ENCODE results near the gene RHEX. TPM values are rescaled to one million over a fixed set of nuclear protein-coding genes. Genes with fewer than 3 reads are reported as not detected.

RHEX gene
- total RNA-seq, 1 donor from 2014 or later, result 0.42 TPM

DNA sequence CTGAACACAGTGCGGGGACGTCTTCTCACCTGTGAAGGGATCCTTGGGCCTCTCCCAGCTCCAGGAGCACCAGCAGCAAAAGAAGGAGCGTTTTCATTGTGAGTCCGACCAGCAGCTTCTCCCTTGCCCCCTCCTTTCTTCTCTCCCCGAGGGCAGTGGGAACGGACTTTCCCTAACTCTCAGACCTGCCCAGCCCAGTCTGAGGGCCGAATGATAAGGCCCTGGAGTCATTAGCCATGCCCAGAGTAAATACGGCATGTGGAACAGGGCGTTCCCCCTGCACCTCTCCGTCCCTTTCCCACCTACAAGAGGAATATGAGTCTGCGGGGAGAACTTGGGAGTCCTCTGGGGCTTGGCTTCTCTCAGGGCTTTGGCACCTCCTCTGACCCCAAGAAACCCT is 29.3 kb upstream of the RHEX start, which contains the start of gene CTSE:
Gene CTSE, minus strand, starts transcription at position 201 of the 400 bp plus-strand sequence. Its CDS starts 104 bp downstream, at position 97.
- TF ChIP-seq, protein P1, sequence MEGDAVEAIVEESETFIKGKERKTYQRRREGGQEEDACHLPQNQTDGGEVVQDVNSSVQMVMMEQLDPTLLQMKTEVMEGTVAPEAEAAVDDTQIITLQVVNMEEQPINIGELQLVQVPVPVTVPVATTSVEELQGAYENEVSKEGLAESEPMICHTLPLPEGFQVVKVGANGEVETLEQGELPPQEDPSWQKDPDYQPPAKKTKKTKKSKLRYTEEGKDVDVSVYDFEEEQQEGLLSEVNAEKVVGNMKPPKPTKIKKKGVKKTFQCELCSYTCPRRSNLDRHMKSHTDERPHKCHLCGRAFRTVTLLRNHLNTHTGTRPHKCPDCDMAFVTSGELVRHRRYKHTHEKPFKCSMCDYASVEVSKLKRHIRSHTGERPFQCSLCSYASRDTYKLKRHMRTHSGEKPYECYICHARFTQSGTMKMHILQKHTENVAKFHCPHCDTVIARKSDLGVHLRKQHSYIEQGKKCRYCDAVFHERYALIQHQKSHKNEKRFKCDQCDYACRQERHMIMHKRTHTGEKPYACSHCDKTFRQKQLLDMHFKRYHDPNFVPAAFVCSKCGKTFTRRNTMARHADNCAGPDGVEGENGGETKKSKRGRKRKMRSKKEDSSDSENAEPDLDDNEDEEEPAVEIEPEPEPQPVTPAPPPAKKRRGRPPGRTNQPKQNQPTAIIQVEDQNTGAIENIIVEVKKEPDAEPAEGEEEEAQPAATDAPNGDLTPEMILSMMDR (IDR thresholded peaks at IDR 0.05; ENCODE audit: insufficient read depth, low read length, poor library complexity, severe bottlenecking), result no peak
- H3K27me3 ChIP-seq (ENCODE audit: control insufficient read depth, insufficient read depth, low read length), result no peaks in the 10 kb centered on the region
- no peak for DNase-seq (ENCODE audit: low read depth)
- no peaks in the 10 kb centered on the region for H3K36me3 ChIP-seq (ENCODE audit: control insufficient read depth, insufficient read depth, low read length)
- H3K4me3 ChIP-seq (ENCODE audit: low read depth, low read length), result no peak within 1 kb of the TSS

DNA sequence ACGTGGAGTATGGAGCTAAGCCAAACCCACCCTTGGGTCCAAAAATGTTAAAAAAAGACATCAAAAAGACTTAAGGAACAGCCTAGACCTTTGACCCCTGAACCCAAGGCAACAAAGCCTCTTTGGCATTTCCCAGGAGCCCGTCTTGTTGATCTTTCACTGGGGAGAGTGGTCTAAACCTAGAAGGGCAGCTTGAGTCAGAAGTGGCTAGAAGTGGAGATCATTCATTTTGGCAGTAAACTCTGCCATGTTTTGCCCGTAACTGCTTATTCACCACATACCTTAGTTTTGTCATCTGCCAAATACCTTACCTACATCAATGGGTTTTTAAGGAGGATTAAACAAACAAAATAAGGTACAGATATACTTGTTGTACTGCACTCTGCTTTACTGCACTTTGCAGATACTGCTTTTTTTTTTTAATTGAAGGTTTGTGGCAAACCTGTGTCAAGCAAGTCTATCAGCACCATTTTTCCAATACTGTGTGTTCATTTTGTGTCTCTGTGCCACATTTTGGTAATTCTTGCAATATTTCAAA is 27.6 kb upstream of the RHEX start:
- Histone ChIP-seq H3K27me3 (ENCODE audit: control insufficient read depth, insufficient read depth, low read length) (peaks cover 3% of the 10 kb centered on the region), H3K36me3 (ENCODE audit: control insufficient read depth, insufficient read depth, low read length) (no peaks in the 10 kb centered on the region), H3K4me3 (ENCODE audit: low read depth, low read length) (no peak overlapping the region)
- TF ChIP-seq, protein P1 (IDR thresholded peaks at IDR 0.05; ENCODE audit: insufficient read depth, low read length, poor library complexity, severe bottlenecking), result no peak
- no peak for DNase-seq (ENCODE audit: low read depth)

DNA sequence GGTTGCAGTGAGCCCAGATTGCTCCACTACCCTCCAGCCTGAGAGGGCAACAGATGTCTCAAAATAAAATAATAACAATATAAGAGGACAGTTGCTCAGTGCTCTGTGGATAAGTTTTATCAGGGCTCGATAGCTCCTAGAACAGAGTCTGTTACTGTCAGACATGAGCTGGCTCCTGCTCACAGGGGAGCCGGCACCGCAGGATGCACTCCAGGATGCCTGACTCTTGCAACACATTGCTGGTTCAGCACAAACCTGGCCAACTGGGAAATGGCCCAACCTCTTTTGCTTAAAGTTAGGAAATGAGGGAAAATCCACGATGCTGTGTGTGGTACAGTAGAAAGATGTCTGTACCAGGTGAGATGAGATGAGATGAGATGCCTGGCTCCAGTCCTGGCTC is 23.5 kb upstream of the RHEX start:
- DNase-seq (ENCODE audit: low read depth), result no peak
- Histone ChIP-seq H3K27me3 (ENCODE audit: control insufficient read depth, insufficient read depth, low read length) (peaks cover 3% of the 10 kb centered on the region), H3K36me3 (ENCODE audit: control insufficient read depth, insufficient read depth, low read length) (no peaks in the 10 kb centered on the region), H3K4me3 (ENCODE audit: low read depth, low read length) (no peak overlapping the region)
- TF ChIP-seq, protein P1 (IDR thresholded peaks at IDR 0.05; ENCODE audit: insufficient read depth, low read length, poor library complexity, severe bottlenecking), result no peak

DNA sequence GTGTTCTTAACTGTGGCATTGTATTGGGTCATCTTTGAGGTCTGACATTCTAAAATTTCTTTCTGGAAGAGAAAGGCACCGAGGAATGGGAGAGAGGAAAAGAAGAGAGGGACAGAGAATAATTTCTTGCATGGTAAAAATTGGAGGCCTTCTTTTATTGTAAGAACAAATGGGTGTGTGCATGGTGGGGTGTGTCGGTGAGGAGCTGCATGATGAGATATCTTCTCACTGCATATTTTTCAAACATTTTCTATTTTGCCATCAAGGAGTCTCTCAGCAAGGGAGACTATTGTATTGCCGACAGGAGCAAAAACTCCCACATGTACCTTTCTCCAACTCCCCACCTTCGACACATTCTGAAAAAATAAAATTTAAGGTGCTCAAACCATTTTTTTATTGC is 22.8 kb upstream of the RHEX start:
- Histone ChIP-seq H3K27me3 (ENCODE audit: control insufficient read depth, insufficient read depth, low read length) (peaks cover 3% of the 10 kb centered on the region), H3K4me3 (ENCODE audit: low read depth, low read length) (no peak overlapping the region), H3K36me3 (ENCODE audit: control insufficient read depth, insufficient read depth, low read length) (no peaks in the 10 kb centered on the region)
- DNase-seq (ENCODE audit: low read depth), result no peak
- TF ChIP-seq, protein P1 (IDR thresholded peaks at IDR 0.05; ENCODE audit: insufficient read depth, low read length, poor library complexity, severe bottlenecking), result no peak

DNA sequence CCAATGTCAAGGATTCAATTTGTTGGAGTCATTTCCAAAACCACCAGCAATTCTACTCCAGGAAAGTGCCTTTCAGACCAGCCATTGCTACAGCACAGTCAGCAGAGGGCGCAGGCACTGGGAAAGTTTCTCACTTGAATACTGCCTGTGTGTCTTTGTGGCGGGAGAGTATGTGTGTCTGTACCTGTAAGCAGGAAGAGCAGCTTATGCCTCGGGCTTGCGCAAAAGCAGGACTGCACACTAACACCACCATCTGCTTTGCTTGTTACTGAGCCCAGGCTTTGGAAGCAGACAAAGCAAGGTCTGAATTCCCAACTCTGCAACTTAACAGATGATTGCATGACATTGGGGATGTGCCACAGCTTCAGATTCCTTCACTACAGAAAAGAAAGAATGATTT is 22.3 kb upstream of the RHEX start:
- TF ChIP-seq, protein P1 (IDR thresholded peaks at IDR 0.05; ENCODE audit: insufficient read depth, low read length, poor library complexity, severe bottlenecking), result peak; percentile 95
- peak; percentile 66 for DNase-seq (ENCODE audit: low read depth)
- Histone ChIP-seq H3K36me3 (ENCODE audit: control insufficient read depth, insufficient read depth, low read length) (no peaks in the 10 kb centered on the region), H3K27me3 (ENCODE audit: control insufficient read depth, insufficient read depth, low read length) (peaks cover 3% of the 10 kb centered on the region), H3K4me3 (ENCODE audit: low read depth, low read length) (no peak overlapping the region)
